ENCODE measurements around the gene B3GNT9.

GRCh38 chr16:67100569-67101310 is 50.1 kb downstream of the B3GNT9 start:
- TF ChIP-seq POLR2AphosphoS5 (IDR thresholded peaks at IDR 0.05): no peak
- TF ChIP-seq POLR2A (IDR thresholded peaks at IDR 0.05): no peak
- TF ChIP-seq CTCF (IDR thresholded peaks at IDR 0.05): no peak
- no peak for TF ChIP-seq EP300 (IDR thresholded peaks at IDR 0.05)
